ENCODE results near the gene AGFG2. TPM values are rescaled to one million over a fixed set of nuclear protein-coding genes. Genes with fewer than 3 reads are reported as not detected.
"Not testable (repeated sequence)": the region's sequence is repeated elsewhere in the genome, so short reads cannot be mapped to it uniquely, and the experiment has no call there.

Gene AGFG2
- total and polyA plus RNA-seq, 2 of the 13 experiments (the other 11 are each of a cell fraction or from before 2014, with no cell fraction given) = 125 to 132 TPM

- ATAC-seq; in situ Hi-C loops (cut with HindIII; ENCODE audit: extremely low pct_ligation_motif_present, low pct_unique_long_range_greater_than_20kb); H3K4me3 ChIP-seq (replicated peaks in 1 of 3; ENCODE audit: insufficient read depth in 1 of 3, low read depth in 2 of 3, low read length in 3 of 3); FAIRE-seq; BruUV-seq (replicated peaks); H3K9me3 ChIP-seq (ENCODE audit: low read length); H3K27me3 ChIP-seq (ENCODE audit: control insufficient read depth in 1 of 2, insufficient read depth in 2 of 2, low read length in 2 of 2); H3K9ac ChIP-seq (ENCODE audit: insufficient read depth, low read depth, low read length); intact Hi-C loops (cut with micrococcal nuclease; ENCODE audit: unreplicated experiment); CTCF ChIA-PET (ENCODE audit: low intra/inter-chr PET ratio, low total read pairs); DNase-seq (ENCODE audit: low spot score); H4K20me1 ChIP-seq (ENCODE audit: insufficient read depth, low read length); H2AFZ ChIP-seq (ENCODE audit: low read length): not testable (repeated sequence)
- POLR2A ChIA-PET = interaction anchor here (0.9 to 2.1 kb wide), 3 partner anchors 9 to 11 kb away, joined by 3 to 7 read pairs (median 7); partner anchors contain the start of gene AGFG2
- peaks cover 48% of the 10 kb centered on the region for H3K79me2 ChIP-seq (ENCODE audit: insufficient read depth, low read length)
- WGBS (ENCODE audit: low lambda C conversion rate) = 93% methylated on average over 5 of the region's 5 CpGs
- H3K36me3 ChIP-seq (replicated peaks in 1 of 2; ENCODE audit: control insufficient read depth in 1 of 2, insufficient read depth in 2 of 2, low read length in 2 of 2) = peaks cover 20 to 52% of the 10 kb centered on the region in 2 experiments
- H3K4me2 ChIP-seq (ENCODE audit: low read depth, low read length) = 0 out of 2 replicates have a peak overlapping the region, but pooled peaks have one; percentile 86
- peaks cover 86% of the 10 kb centered on the region for H3K4me1 ChIP-seq (ENCODE audit: insufficient read depth, low read length)
- peak overlapping the region; percentile 94 for H3K27ac ChIP-seq (ENCODE audit: extremely low read length, insufficient read depth, low read length)
- TF ChIP-seq POLR2AphosphoS5 (IDR thresholded peaks at IDR 0.05; ENCODE audit: low read depth, low read length) (0 out of 2 replicates have a peak, but pooled peaks have one; percentile 22), FOSL2 (CRISPR knock-in tag; IDR thresholded peaks at IDR 0.05) (peak; percentile 15; the same call in 1 of the 2 replicates)
These were observed 9.4 kb downstream of the AGFG2 start for GRCh38 chr7:100548446-100548845.

GRCh38 chr7:100552532-100552931, 13.5 kb downstream of the AGFG2 start:
- H3K9me3 ChIP-seq (ENCODE audit: low read length) = no peaks in the 10 kb centered on the region
- 93% methylated on average over 2 of the region's 2 CpGs for WGBS (ENCODE audit: low lambda C conversion rate)
- no peak for FAIRE-seq
- no peak for TF ChIP-seq TOE1 (CRISPR knock-in tag; IDR thresholded peaks at IDR 0.05)
- no peak for TF ChIP-seq TEF (CRISPR knock-in tag; IDR thresholded peaks at IDR 0.05)
- TF ChIP-seq SATB2 (CRISPR knock-in tag; IDR thresholded peaks at IDR 0.05) = no peak
- TF ChIP-seq ZFP90 (CRISPR knock-in tag; IDR thresholded peaks at IDR 0.05; ENCODE audit: borderline replicate concordance) = no peak
- 0 out of 2 replicates have a peak, but pooled peaks have one; percentile 57 for TF ChIP-seq RBFOX2 (IDR thresholded peaks at IDR 0.05; ENCODE audit: low read depth, low read length)
- no peak for TF ChIP-seq ZSCAN9 (CRISPR knock-in tag; IDR thresholded peaks at IDR 0.05; ENCODE audit: borderline replicate concordance)
- TF ChIP-seq ZNF564 (CRISPR knock-in tag; IDR thresholded peaks at IDR 0.05) = no peak
- TF ChIP-seq TFAP4 (IDR thresholded peaks at IDR 0.05; ENCODE audit: borderline replicate concordance, low read depth) = no peak
- TF ChIP-seq POLR2A (IDR thresholded peaks at IDR 0.05; ENCODE audit: insufficient read depth in 1 of 2, low read depth in 2 of 2, low read length in 2 of 2) = 0 out of 4 replicates have a peak, but pooled peaks of 1 of the 2 experiments have one; percentile 39
- TF ChIP-seq ZNF556 (CRISPR knock-in tag; IDR thresholded peaks at IDR 0.05; ENCODE audit: borderline replicate concordance) = no peak
- TF ChIP-seq MED13 (CRISPR knock-in tag; IDR thresholded peaks at IDR 0.05) = no peak
- no peak for TF ChIP-seq REPIN1 (CRISPR knock-in tag; IDR thresholded peaks at IDR 0.05; ENCODE audit: borderline replicate concordance, low read depth)
- TF ChIP-seq TBP (CRISPR knock-in tag; IDR thresholded peaks at IDR 0.05) = no peak
- no peak for TF ChIP-seq ATM (IDR thresholded peaks at IDR 0.05; ENCODE audit: borderline replicate concordance)
- TF ChIP-seq ZNF878 (CRISPR knock-in tag; IDR thresholded peaks at IDR 0.05) = no peak
- TF ChIP-seq POLR2G (IDR thresholded peaks at IDR 0.05; ENCODE audit: low read depth, low read length) = peak; percentile 52; the same call in 1 of the 2 replicates
- TF ChIP-seq POLR2AphosphoS5 (IDR thresholded peaks at IDR 0.05; ENCODE audit: low read depth, low read length) = peak; percentile 23; the same call in 1 of the 2 replicates
- no peak for TF ChIP-seq ZFYVE20 (CRISPR knock-in tag; IDR thresholded peaks at IDR 0.05; ENCODE audit: borderline replicate concordance, low read depth)

More at GRCh38 chr7:100552532-100552931, 13.5 kb downstream of the AGFG2 start:
- no peak overlapping the region for H3K4me3 ChIP-seq (replicated peaks in 1 of 3; ENCODE audit: insufficient read depth in 1 of 3, low read depth in 2 of 3, low read length in 3 of 3)
- H2AFZ ChIP-seq (ENCODE audit: low read length) = no peak overlapping the region
- H3K27ac ChIP-seq (ENCODE audit: extremely low read length, insufficient read depth, low read length) = no peak overlapping the region
- intact Hi-C loops (cut with micrococcal nuclease; ENCODE audit: unreplicated experiment) (no loop called here), in situ Hi-C loops (cut with HindIII; ENCODE audit: extremely low pct_ligation_motif_present, low pct_unique_long_range_greater_than_20kb) (no loop called here)
- ATAC-seq = no peak
- peaks cover 36 to 83% of the 10 kb centered on the region in 2 experiments for H3K36me3 ChIP-seq (replicated peaks in 1 of 2; ENCODE audit: control insufficient read depth in 1 of 2, insufficient read depth in 2 of 2, low read length in 2 of 2)
- H3K27me3 ChIP-seq (ENCODE audit: control insufficient read depth in 1 of 2, insufficient read depth in 2 of 2, low read length in 2 of 2) = no peaks in the 10 kb centered on the region
- H3K9ac ChIP-seq (ENCODE audit: insufficient read depth, low read depth, low read length) = no peak overlapping the region
- ChIA-PET POLR2A (interaction anchor here (0.6 kb wide), 1 partner anchor 48 kb away, joined by 3 read pairs; no protein-coding TSS in a partner anchor), CTCF (ENCODE audit: low intra/inter-chr PET ratio, low total read pairs) (no interaction called here)
- no peak for DNase-seq (ENCODE audit: low spot score)
- no peak overlapping the region for H3K4me2 ChIP-seq (ENCODE audit: low read depth, low read length)
- no TSS peak for BruUV-seq (replicated peaks)
- H4K20me1 ChIP-seq (ENCODE audit: insufficient read depth, low read length) = no peaks in the 10 kb centered on the region
- peaks cover 80% of the 10 kb centered on the region for H3K4me1 ChIP-seq (ENCODE audit: insufficient read depth, low read length)
- peaks cover 24% of the 10 kb centered on the region for H3K79me2 ChIP-seq (ENCODE audit: insufficient read depth, low read length)
